ENCODE results near the gene CAMK1. TPM values are rescaled to one million over a fixed set of nuclear protein-coding genes. Genes with fewer than 3 reads are reported as not detected.

CAMK1 gene
- total and polyA plus RNA-seq, 2 donors (not counting 3 experiments of a cell fraction or from before 2014, with no cell fraction given): 23.5 to 28.4 TPM

GRCh38 chr3:9715764-9716437 lies 53.8 kb downstream of the CAMK1 start:
- no TSS peak for BruUV-seq (replicated peaks)
- DNase-seq (ENCODE audit: low read depth, low spot score) (peak; percentile 89), FAIRE-seq (peak; percentile 87)
- peaks cover 3 to 5% of the 10 kb centered on the region in 2 experiments for H3K27me3 ChIP-seq (ENCODE audit: control insufficient read depth in 2 of 2, insufficient read depth in 2 of 2, low read length in 2 of 2)
- intact Hi-C loops (cut with micrococcal nuclease): loop anchor here (1.0 to 5.0 kb wide), 5 partner anchors 15 to 230 kb away; partner anchors contain the start of genes ARPC4, BRPF1, CRELD1 and TADA3
- H3K4me3 ChIP-seq (replicated peaks in 1 of 3; ENCODE audit: insufficient read depth in 1 of 3, low read depth in 1 of 3, low read length in 3 of 3): no peak overlapping the region
- no peaks in the 10 kb centered on the region for H3K9me1 ChIP-seq (replicated peaks; ENCODE audit: control insufficient read depth, extremely low read depth, insufficient read depth, low read length)
- ChIA-PET CTCF (interaction anchor here (0.6 to 3.7 kb wide), 17 partner anchors 8 to 1028 kb away, joined by 3 to 27 read pairs (median 4); partner anchors contain the start of genes ARPC4, BRPF1, CRELD1 and OGG1), POLR2A (interaction anchor here (0.9 kb wide), 1 partner anchor 77 kb away, joined by 3 read pairs; the partner anchor contains the start of genes ARPC4 and TADA3)
- H3K9me3 ChIP-seq (replicated peaks; ENCODE audit: control insufficient read depth, insufficient read depth, low read length): no peaks in the 10 kb centered on the region
- no peaks in the 10 kb centered on the region for H4K20me1 ChIP-seq (replicated peaks; ENCODE audit: control insufficient read depth, extremely low read depth, insufficient read depth, low read length)
- H3K4me1 ChIP-seq (ENCODE audit: control insufficient read depth, extremely low read depth, insufficient read depth, low read length): no peaks in the 10 kb centered on the region
- H3K27ac ChIP-seq (ENCODE audit: insufficient read depth, low read depth, low read length): no peak overlapping the region
- no peak overlapping the region for H2AFZ ChIP-seq (ENCODE audit: low read depth, low read length)
- no peak overlapping the region for H3K9ac ChIP-seq (replicated peaks; ENCODE audit: extremely low read depth, insufficient read depth, low read length)
- H3K79me2 ChIP-seq (ENCODE audit: control insufficient read depth, insufficient read depth, low read length): no peaks in the 10 kb centered on the region
- H3K4me2 ChIP-seq (ENCODE audit: insufficient read depth, low read length): no peak overlapping the region
- dilution Hi-C loops (cut with MboI; ENCODE audit: extremely low pct_ligation_motif_present, low sequenced_read_pairs): no loop called here
- peak; percentile 82 for TF ChIP-seq FOS (IDR thresholded peaks at IDR 0.05; ENCODE audit: borderline replicate concordance, insufficient read depth, low read length)
- TF ChIP-seq POLR2AphosphoS5 (IDR thresholded peaks at IDR 0.05; ENCODE audit: insufficient read depth, low read depth, low read length): no peak
- TF ChIP-seq POLR2A (IDR thresholded peaks at IDR 0.05; ENCODE audit: low read depth, low read length): no peak
- TF ChIP-seq, protein P1, sequence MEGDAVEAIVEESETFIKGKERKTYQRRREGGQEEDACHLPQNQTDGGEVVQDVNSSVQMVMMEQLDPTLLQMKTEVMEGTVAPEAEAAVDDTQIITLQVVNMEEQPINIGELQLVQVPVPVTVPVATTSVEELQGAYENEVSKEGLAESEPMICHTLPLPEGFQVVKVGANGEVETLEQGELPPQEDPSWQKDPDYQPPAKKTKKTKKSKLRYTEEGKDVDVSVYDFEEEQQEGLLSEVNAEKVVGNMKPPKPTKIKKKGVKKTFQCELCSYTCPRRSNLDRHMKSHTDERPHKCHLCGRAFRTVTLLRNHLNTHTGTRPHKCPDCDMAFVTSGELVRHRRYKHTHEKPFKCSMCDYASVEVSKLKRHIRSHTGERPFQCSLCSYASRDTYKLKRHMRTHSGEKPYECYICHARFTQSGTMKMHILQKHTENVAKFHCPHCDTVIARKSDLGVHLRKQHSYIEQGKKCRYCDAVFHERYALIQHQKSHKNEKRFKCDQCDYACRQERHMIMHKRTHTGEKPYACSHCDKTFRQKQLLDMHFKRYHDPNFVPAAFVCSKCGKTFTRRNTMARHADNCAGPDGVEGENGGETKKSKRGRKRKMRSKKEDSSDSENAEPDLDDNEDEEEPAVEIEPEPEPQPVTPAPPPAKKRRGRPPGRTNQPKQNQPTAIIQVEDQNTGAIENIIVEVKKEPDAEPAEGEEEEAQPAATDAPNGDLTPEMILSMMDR (IDR thresholded peaks at IDR 0.05; ENCODE audit: extremely low read depth in 1 of 2, insufficient read depth in 1 of 2, low read depth in 1 of 2, low read length in 2 of 2): peak; percentile 75 to 77
- peak; percentile 67 for TF ChIP-seq JUN (IDR thresholded peaks at IDR 0.05; ENCODE audit: borderline replicate concordance, insufficient read depth, insufficient read length, low read depth)
- no peak for TF ChIP-seq EZH2 (IDR thresholded peaks at IDR 0.05; ENCODE audit: borderline replicate concordance, low read depth, low read length, severe bottlenecking)
- no peak for TF ChIP-seq MYC (IDR thresholded peaks at IDR 0.05; ENCODE audit: low read depth, low read length)
- TF ChIP-seq, protein P2, sequence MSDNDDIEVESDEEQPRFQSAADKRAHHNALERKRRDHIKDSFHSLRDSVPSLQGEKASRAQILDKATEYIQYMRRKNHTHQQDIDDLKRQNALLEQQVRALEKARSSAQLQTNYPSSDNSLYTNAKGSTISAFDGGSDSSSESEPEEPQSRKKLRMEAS (IDR thresholded peaks at IDR 0.05; ENCODE audit: insufficient read depth, insufficient read length): peak; percentile 66
- peak; percentile 51 for TF ChIP-seq GATA2 (IDR thresholded peaks at IDR 0.05; ENCODE audit: insufficient read depth, insufficient read length, low read depth, low read length)
- no peaks in the 10 kb centered on the region for H3K36me3 ChIP-seq (ENCODE audit: control insufficient read depth in 2 of 2, extremely low read depth in 1 of 2, insufficient read depth in 2 of 2, low read length in 2 of 2)
